ENCODE data around the gene KCNQ1OT1.

DNA sequence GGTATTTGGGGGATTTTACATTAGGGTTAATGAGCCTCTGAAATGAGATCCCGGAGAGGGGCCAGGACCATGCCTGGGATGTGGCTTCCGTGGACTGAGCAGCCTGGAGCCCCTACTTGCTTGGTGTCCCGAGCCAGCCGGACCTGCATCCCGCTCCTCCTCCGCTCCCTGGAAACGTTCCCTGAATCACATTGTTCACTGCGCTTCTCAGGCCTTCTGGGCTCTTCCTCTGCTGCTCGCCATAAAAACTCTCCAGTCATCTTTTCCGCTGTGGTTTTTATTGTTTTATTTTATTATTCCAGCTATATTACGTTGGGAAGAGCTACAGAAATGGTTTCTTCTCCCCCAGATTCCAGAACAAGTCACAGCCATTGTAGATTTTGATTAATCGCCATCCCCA is 13.3 kb upstream of the KCNQ1OT1 start:
- TF ChIP-seq ZNF24 (tag by site-specific recombination; IDR thresholded peaks at IDR 0.05) (no peak), OVOL3 (tag by site-specific recombination; IDR thresholded peaks at IDR 0.05) (no peak), ZNF354C (tag by site-specific recombination; IDR thresholded peaks at IDR 0.05; ENCODE audit: borderline replicate concordance, low read depth) (no peak), BCL11B (tag by site-specific recombination; IDR thresholded peaks at IDR 0.05; ENCODE audit: low read depth) (no peak)
- TF ChIP-seq, protein P1, sequence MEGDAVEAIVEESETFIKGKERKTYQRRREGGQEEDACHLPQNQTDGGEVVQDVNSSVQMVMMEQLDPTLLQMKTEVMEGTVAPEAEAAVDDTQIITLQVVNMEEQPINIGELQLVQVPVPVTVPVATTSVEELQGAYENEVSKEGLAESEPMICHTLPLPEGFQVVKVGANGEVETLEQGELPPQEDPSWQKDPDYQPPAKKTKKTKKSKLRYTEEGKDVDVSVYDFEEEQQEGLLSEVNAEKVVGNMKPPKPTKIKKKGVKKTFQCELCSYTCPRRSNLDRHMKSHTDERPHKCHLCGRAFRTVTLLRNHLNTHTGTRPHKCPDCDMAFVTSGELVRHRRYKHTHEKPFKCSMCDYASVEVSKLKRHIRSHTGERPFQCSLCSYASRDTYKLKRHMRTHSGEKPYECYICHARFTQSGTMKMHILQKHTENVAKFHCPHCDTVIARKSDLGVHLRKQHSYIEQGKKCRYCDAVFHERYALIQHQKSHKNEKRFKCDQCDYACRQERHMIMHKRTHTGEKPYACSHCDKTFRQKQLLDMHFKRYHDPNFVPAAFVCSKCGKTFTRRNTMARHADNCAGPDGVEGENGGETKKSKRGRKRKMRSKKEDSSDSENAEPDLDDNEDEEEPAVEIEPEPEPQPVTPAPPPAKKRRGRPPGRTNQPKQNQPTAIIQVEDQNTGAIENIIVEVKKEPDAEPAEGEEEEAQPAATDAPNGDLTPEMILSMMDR (tag by site-specific recombination; IDR thresholded peaks at IDR 0.05) = no peak
- TF ChIP-seq, protein P2, sequence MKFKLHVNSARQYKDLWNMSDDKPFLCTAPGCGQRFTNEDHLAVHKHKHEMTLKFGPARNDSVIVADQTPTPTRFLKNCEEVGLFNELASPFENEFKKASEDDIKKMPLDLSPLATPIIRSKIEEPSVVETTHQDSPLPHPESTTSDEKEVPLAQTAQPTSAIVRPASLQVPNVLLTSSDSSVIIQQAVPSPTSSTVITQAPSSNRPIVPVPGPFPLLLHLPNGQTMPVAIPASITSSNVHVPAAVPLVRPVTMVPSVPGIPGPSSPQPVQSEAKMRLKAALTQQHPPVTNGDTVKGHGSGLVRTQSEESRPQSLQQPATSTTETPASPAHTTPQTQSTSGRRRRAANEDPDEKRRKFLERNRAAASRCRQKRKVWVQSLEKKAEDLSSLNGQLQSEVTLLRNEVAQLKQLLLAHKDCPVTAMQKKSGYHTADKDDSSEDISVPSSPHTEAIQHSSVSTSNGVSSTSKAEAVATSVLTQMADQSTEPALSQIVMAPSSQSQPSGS (tag by site-specific recombination; IDR thresholded peaks at IDR 0.05; ENCODE audit: low read depth) = no peak
- TF ChIP-seq, protein P3, sequence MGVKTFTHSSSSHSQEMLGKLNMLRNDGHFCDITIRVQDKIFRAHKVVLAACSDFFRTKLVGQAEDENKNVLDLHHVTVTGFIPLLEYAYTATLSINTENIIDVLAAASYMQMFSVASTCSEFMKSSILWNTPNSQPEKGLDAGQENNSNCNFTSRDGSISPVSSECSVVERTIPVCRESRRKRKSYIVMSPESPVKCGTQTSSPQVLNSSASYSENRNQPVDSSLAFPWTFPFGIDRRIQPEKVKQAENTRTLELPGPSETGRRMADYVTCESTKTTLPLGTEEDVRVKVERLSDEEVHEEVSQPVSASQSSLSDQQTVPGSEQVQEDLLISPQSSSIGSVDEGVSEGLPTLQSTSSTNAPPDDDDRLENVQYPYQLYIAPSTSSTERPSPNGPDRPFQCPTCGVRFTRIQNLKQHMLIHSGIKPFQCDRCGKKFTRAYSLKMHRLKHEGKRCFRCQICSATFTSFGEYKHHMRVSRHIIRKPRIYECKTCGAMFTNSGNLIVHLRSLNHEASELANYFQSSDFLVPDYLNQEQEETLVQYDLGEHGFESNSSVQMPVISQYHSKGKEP (tag by site-specific recombination; IDR thresholded peaks at IDR 0.05) = no peak

Measured in HEK293 (cell line).